Loucy (cell line): Measurements from ENCODE around the gene CFH.

ENCODE experiments used
- H2AFZ ChIP-seq: fragments of 200-600 bp; sonication (generic); 2 replicates; pipeline ENCODE4 v1.6.0; 2016; ENCODE audit warnings: antibody characterized with exemption, mild to moderate bottlenecking, low read length, moderate library complexity
- H3F3A ChIP-seq: fragments of 200-600 bp; 2 replicates; pipeline ENCODE4 v1.6.0; 2016; ENCODE audit warnings: antibody characterized with exemption, low read depth, mild to moderate bottlenecking
- H3K27me3 ChIP-seq: fragments of 200-600 bp; sonication (generic); 2 replicates; pipeline ENCODE4 v1.6.1; 2014; ENCODE audit warnings: low read length, mild to moderate bottlenecking; ENCODE audit not compliant: insufficient read depth, poor library complexity, severe bottlenecking
- H3K36me3 ChIP-seq: fragments of 200-600 bp; sonication (generic); 2 replicates; pipeline ENCODE4 v1.6.1; 2016; ENCODE audit warnings: low read length; ENCODE audit not compliant: insufficient read depth
- H3K4me1 ChIP-seq: fragments of 200-600 bp; sonication (generic); 2 replicates; pipeline ENCODE4 v1.5.1; 2014; ENCODE audit warnings: low read length, mild to moderate bottlenecking; ENCODE audit not compliant: insufficient read depth, poor library complexity, severe bottlenecking
- H3K4me2 ChIP-seq: fragments of 200-600 bp; sonication (generic); 2 replicates; pipeline ENCODE4 v1.6.0; 2014; ENCODE audit warnings: antibody characterized with exemption, low read length, low read depth, mild to moderate bottlenecking; ENCODE audit not compliant: poor library complexity, severe bottlenecking
- H3K4me3 ChIP-seq: fragments of 200-600 bp; sonication (generic); 2 replicates; pipeline ENCODE4 v1.5.1; 2014; ENCODE audit warnings: low read length, mild to moderate bottlenecking, mixed read lengths; ENCODE audit not compliant: poor library complexity, severe bottlenecking
- H3K79me2 ChIP-seq: fragments of 200-600 bp; sonication (generic); 2 replicates; pipeline ENCODE4 v1.6.1; 2014; ENCODE audit warnings: low read length; ENCODE audit not compliant: insufficient read depth
- H3K9ac ChIP-seq: fragments of 200-600 bp; sonication (generic); 2 replicates; pipeline ENCODE4 v1.6.0; 2014; ENCODE audit warnings: mild to moderate bottlenecking, low read depth, low read length, moderate library complexity; ENCODE audit not compliant: poor library complexity, severe bottlenecking
- H3K9me2 ChIP-seq: fragments of 200-600 bp; sonication (generic); replicated peaks from 2 replicates; pipeline ENCODE4 v1.6.1; 2016; ENCODE audit warnings: low read depth, low read length, mixed read lengths
- H3K9me3 ChIP-seq: fragments of 200-600 bp; sonication (generic); 2 replicates; pipeline ENCODE4 v1.6.1; 2014; ENCODE audit warnings: mild to moderate bottlenecking, antibody characterized with exemption, low read length, low read depth; ENCODE audit not compliant: insufficient read depth
- H4K20me1 ChIP-seq: fragments of 200-600 bp; sonication (generic); 2 replicates; pipeline ENCODE4 v1.6.0; 2014; ENCODE audit warnings: antibody characterized with exemption, low read length, mild to moderate bottlenecking; ENCODE audit not compliant: insufficient read depth, poor library complexity, severe bottlenecking
- CTCF ChIP-seq: fragments of 200-600 bp; sonication (generic); conservative IDR thresholded peaks from 2 replicates; pipeline ENCODE4 v1.5.1; 2014; ENCODE audit warnings: mild to moderate bottlenecking, antibody characterized with exemption, low read length
- EZH2phosphoT487 ChIP-seq: fragments of 200-600 bp; IDR thresholded peaks from 2 replicates; pipeline ENCODE4 v1.6.1; 2018; ENCODE audit warnings: antibody characterized with exemption, mild to moderate bottlenecking, moderate library complexity, borderline replicate concordance

The CFH gene

GRCh38 chr1:196649990-196650389 lies 1.9 kb upstream of the CFH start:
- TF ChIP-seq EZH2phosphoT487 (no peak), CTCF (no peak)
- H3K4me3 ChIP-seq, result no peak overlapping the region
- H3K9ac ChIP-seq, result no peak overlapping the region
- H3K36me3 ChIP-seq, result no peaks in the 10 kb centered on the region
- no peaks in the 10 kb centered on the region for H3K9me3 ChIP-seq
- H4K20me1 ChIP-seq, result no peaks in the 10 kb centered on the region
- H3K27me3 ChIP-seq, result no peaks in the 10 kb centered on the region
- peaks cover 7% of the 10 kb centered on the region for H3K4me1 ChIP-seq
- no peaks in the 10 kb centered on the region for H3K79me2 ChIP-seq
- no peaks in the 10 kb centered on the region for H3F3A ChIP-seq
- H3K4me2 ChIP-seq, result no peak overlapping the region
- no peaks in the 10 kb centered on the region for H3K9me2 ChIP-seq
- no peak overlapping the region for H2AFZ ChIP-seq

GRCh38 chr1:196650403-196650802 lies 1.4 kb upstream of the CFH start:
- H3K79me2 ChIP-seq, result no peaks in the 10 kb centered on the region
- H3K9me3 ChIP-seq, result no peaks in the 10 kb centered on the region
- H3K36me3 ChIP-seq, result no peaks in the 10 kb centered on the region
- H3K27me3 ChIP-seq, result no peaks in the 10 kb centered on the region
- no peak for TF ChIP-seq CTCF
- no peak for TF ChIP-seq EZH2phosphoT487
- H3K4me2 ChIP-seq, result no peak overlapping the region
- peaks cover 7% of the 10 kb centered on the region for H3K4me1 ChIP-seq
- H4K20me1 ChIP-seq, result no peaks in the 10 kb centered on the region
- no peak overlapping the region for H3K9ac ChIP-seq
- no peak overlapping the region for H3K4me3 ChIP-seq
- H3K9me2 ChIP-seq, result no peaks in the 10 kb centered on the region
- H2AFZ ChIP-seq, result no peak overlapping the region
- no peaks in the 10 kb centered on the region for H3F3A ChIP-seq

GRCh38 chr1:196651079-196651478 lies 764 bp upstream of the CFH start:
- H3K9ac ChIP-seq, result no peak overlapping the region
- TF ChIP-seq EZH2phosphoT487 (no peak), CTCF (no peak)

More at GRCh38 chr1:196651079-196651478, 764 bp upstream of the CFH start:
- Histone ChIP-seq H3K9me3 (no peaks in the 10 kb centered on the region), H4K20me1 (no peaks in the 10 kb centered on the region), H3K27me3 (no peaks in the 10 kb centered on the region), H2AFZ (no peak overlapping the region), H3K4me3 (peak overlapping the region; percentile 50), H3K4me2 (peak overlapping the region; percentile 65), H3K9me2 (no peaks in the 10 kb centered on the region), H3F3A (no peaks in the 10 kb centered on the region), H3K4me1 (peaks cover 7% of the 10 kb centered on the region), H3K79me2 (no peaks in the 10 kb centered on the region), H3K36me3 (no peaks in the 10 kb centered on the region)
